Ovary (tissue), 3 donors: ENCODE measurements around the gene SH3RF1.

Source experiments
- EP300 ChIP-seq: sonication (generic); formaldehyde crosslinking; IDR thresholded peaks from one replicate; pipeline ENCODE4 v1.6.1; 2017; ENCODE audit warnings: antibody characterized with exemption
- POLR2A ChIP-seq: fragments of 450-650 bp; IDR thresholded peaks from one replicate; pipeline ENCODE4 v1.6.1; 2017; ENCODE audit warnings: antibody characterized with exemption, mild to moderate bottlenecking, moderate library complexity
- TF ChIP-seq, protein P1 (sequence below), 3 donors: fragments of 450-650 bp in 2 of 3; fragments of 200-600 bp in 1 of 3; IDR thresholded peaks; one replicate each; pipeline versions ENCODE4 v1.5.1 to v1.8.0; 2016 to 2022; ENCODE audit warnings: antibody characterized with exemption in 3 of 3, mild to moderate bottlenecking in 1 of 3
- donor health status: DM: no; HTN: no; CAD: no.

GRCh38 chr4:169070071-169070894 lies 200.5 kb downstream of the SH3RF1 start:
- TF ChIP-seq POLR2A, result no peak
- TF ChIP-seq, protein P1, sequence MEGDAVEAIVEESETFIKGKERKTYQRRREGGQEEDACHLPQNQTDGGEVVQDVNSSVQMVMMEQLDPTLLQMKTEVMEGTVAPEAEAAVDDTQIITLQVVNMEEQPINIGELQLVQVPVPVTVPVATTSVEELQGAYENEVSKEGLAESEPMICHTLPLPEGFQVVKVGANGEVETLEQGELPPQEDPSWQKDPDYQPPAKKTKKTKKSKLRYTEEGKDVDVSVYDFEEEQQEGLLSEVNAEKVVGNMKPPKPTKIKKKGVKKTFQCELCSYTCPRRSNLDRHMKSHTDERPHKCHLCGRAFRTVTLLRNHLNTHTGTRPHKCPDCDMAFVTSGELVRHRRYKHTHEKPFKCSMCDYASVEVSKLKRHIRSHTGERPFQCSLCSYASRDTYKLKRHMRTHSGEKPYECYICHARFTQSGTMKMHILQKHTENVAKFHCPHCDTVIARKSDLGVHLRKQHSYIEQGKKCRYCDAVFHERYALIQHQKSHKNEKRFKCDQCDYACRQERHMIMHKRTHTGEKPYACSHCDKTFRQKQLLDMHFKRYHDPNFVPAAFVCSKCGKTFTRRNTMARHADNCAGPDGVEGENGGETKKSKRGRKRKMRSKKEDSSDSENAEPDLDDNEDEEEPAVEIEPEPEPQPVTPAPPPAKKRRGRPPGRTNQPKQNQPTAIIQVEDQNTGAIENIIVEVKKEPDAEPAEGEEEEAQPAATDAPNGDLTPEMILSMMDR (IDR thresholded peaks at IDR 0.05), result no peak
- no peak for TF ChIP-seq EP300
